Hepatocyte (in vitro differentiated cells): Measurements from ENCODE around the gene C20orf204. TPM values are rescaled to one million over a fixed set of nuclear protein-coding genes. Genes with fewer than 3 reads are reported as not detected.

ENCODE experiments used
- DNase-seq: peaks from one replicate; pipeline ENCODE4 v3.0.0-alpha.2; 2016; ENCODE audit warnings: low spot score
- H2AFZ ChIP-seq: fragments of 200-600 bp; sonication (generic); 2 replicates; pipeline ENCODE4 v1.6.0; 2016; ENCODE audit warnings: antibody characterized with exemption, mild to moderate bottlenecking
- H3K27ac ChIP-seq: fragments of 200-600 bp; sonication (generic); 2 replicates; pipeline ENCODE4 v1.5.1; 2016; ENCODE audit warnings: mild to moderate bottlenecking
- H3K27me3 ChIP-seq: fragments of 200-600 bp; sonication (generic); 2 replicates; pipeline ENCODE4 v1.6.1; 2016
- H3K36me3 ChIP-seq: fragments of 200-600 bp; sonication (generic); replicated peaks from 2 replicates; pipeline ENCODE4 v1.5.1; 2016; ENCODE audit warnings: low read depth; ENCODE audit not compliant: insufficient read depth
- H3K4me1 ChIP-seq: fragments of 200-600 bp; sonication (generic); 2 replicates; pipeline ENCODE4 v1.5.1; 2016; ENCODE audit warnings: mild to moderate bottlenecking, moderate library complexity; ENCODE audit not compliant: insufficient read depth
- H3K4me2 ChIP-seq: fragments of 200-600 bp; sonication (generic); 2 replicates; pipeline ENCODE4 v1.6.0; 2016
- H3K4me3 ChIP-seq: fragments of 200-600 bp; sonication (generic); 2 replicates; pipeline ENCODE4 v1.5.1; 2016; ENCODE audit warnings: mild to moderate bottlenecking
- H3K79me2 ChIP-seq: fragments of 200-600 bp; sonication (generic); 2 replicates; pipeline ENCODE4 v1.6.0; 2017; ENCODE audit warnings: mild to moderate bottlenecking
- H3K9me2 ChIP-seq: fragments of 200-600 bp; sonication (generic); replicated peaks from 2 replicates; pipeline ENCODE4 v1.6.0; 2017; ENCODE audit warnings: mild to moderate bottlenecking; ENCODE audit not compliant: insufficient read depth
- H3K9me3 ChIP-seq: fragments of 200-600 bp; sonication (generic); 2 replicates; pipeline ENCODE4 v1.5.1; 2016; ENCODE audit warnings: low read depth, mild to moderate bottlenecking
- H4K20me1 ChIP-seq: fragments of 200-600 bp; sonication (generic); 2 replicates; pipeline ENCODE4 v1.6.0; 2016; ENCODE audit warnings: mild to moderate bottlenecking; ENCODE audit not compliant: insufficient read depth, poor library complexity, severe bottlenecking
- CTCF ChIP-seq: fragments of 200-600 bp; sonication (generic); IDR thresholded peaks from 2 replicates; pipeline ENCODE4 v1.5.1; 2016; ENCODE audit warnings: antibody characterized with exemption, mild to moderate bottlenecking; ENCODE audit not compliant: poor library complexity
- EZH2 ChIP-seq: fragments of 200-600 bp; sonication (generic); IDR thresholded peaks from 2 replicates; pipeline ENCODE4 v1.6.1; 2016; ENCODE audit warnings: antibody characterized with exemption, mild to moderate bottlenecking, borderline replicate concordance
- EZH2phosphoT487 ChIP-seq: fragments of 200-600 bp; sonication (generic); IDR thresholded peaks from one replicate; pipeline ENCODE4 v1.6.1; 2018; ENCODE audit warnings: antibody characterized with exemption, mild to moderate bottlenecking, low read depth, moderate library complexity; ENCODE audit not compliant: unreplicated experiment, severe bottlenecking
- WGBS: methylation state at CpG from one replicate; pipeline ENCODE4 v1.1.6; 2016; ENCODE audit warnings: low lambda C conversion rate; ENCODE audit errors: missing lambda C conversion rate; 5-methylcytosine and 5-hydroxymethylcytosine counted together
- polyA plus RNA-seq: library from polyadenylated mRNA; unstranded; fragments of >200 nt; fragmentation: Nextera tagmentation; extraction: Ambion mirVana; gene quantifications from 2 replicates; pipeline ENCODE4 v1.2.1, GENCODE V29; 2016
- total RNA-seq: library from RNA; depleted of rRNA; stranded (reverse); fragments of >200 nt; gene quantifications from 2 replicates; pipeline ENCODE4 v1.2.3, GENCODE V29; 2014

Gene C20orf204
- total and polyA plus RNA-seq, 2 experiments from 2014 or later, result 0.57 to 1.7 TPM

- TF ChIP-seq EZH2, result no peak
- TF ChIP-seq CTCF, result no peak
- TF ChIP-seq EZH2phosphoT487, result no peak
- Histone ChIP-seq H2AFZ (no peak overlapping the region), H3K27me3 (no peaks in the 10 kb centered on the region), H3K9me3 (no peaks in the 10 kb centered on the region), H3K27ac (no peak overlapping the region), H3K4me3 (no peak overlapping the region), H3K36me3 (no peaks in the 10 kb centered on the region), H3K79me2 (no peaks in the 10 kb centered on the region), H3K4me1 (no peaks in the 10 kb centered on the region), H4K20me1 (no peaks in the 10 kb centered on the region), H3K9me2 (no peaks in the 10 kb centered on the region), H3K4me2 (no peak overlapping the region)
- no peak for DNase-seq
- WGBS, result 90% methylated on average over 14 of the region's 14 CpGs
Observed at GRCh38 chr20:64072498-64073063, 36.6 kb downstream of the C20orf204 start.

GRCh38 chr20:64073476-64074183, 37.6 kb downstream of the C20orf204 start:
- peaks cover under 1% of the 10 kb centered on the region for H3K4me1 ChIP-seq

GRCh38 chr20:64074184-64074789, 38.3 kb downstream of the C20orf204 start:
- no peaks in the 10 kb centered on the region for H3K36me3 ChIP-seq
- no peaks in the 10 kb centered on the region for H3K9me2 ChIP-seq
- no peaks in the 10 kb centered on the region for H3K79me2 ChIP-seq
- no peak overlapping the region for H3K27ac ChIP-seq
- H3K27me3 ChIP-seq, result no peaks in the 10 kb centered on the region
- no peak for DNase-seq
- peaks cover 7% of the 10 kb centered on the region for H3K4me1 ChIP-seq
- no peak overlapping the region for H3K4me2 ChIP-seq
- no peak overlapping the region for H3K4me3 ChIP-seq
- no peaks in the 10 kb centered on the region for H3K9me3 ChIP-seq
- TF ChIP-seq EZH2, result no peak
- no peak for TF ChIP-seq CTCF
- TF ChIP-seq EZH2phosphoT487, result no peak
- H2AFZ ChIP-seq, result no peak overlapping the region
- H4K20me1 ChIP-seq, result no peaks in the 10 kb centered on the region
- 95% methylated on average over 28 of the region's 28 CpGs for WGBS

More at GRCh38 chr20:64073476-64074183, 37.6 kb downstream of the C20orf204 start:
- H3K27me3 ChIP-seq, result no peaks in the 10 kb centered on the region
- H2AFZ ChIP-seq, result no peak overlapping the region
- H3K9me3 ChIP-seq, result no peaks in the 10 kb centered on the region
- H3K27ac ChIP-seq, result no peak overlapping the region
- H4K20me1 ChIP-seq, result no peaks in the 10 kb centered on the region
- H3K4me3 ChIP-seq, result no peak overlapping the region
- H3K79me2 ChIP-seq, result no peaks in the 10 kb centered on the region
- H3K36me3 ChIP-seq, result no peaks in the 10 kb centered on the region
- no peak for TF ChIP-seq EZH2
- TF ChIP-seq EZH2phosphoT487, result no peak
- no peak for TF ChIP-seq CTCF
- no peak for DNase-seq
- H3K9me2 ChIP-seq, result no peaks in the 10 kb centered on the region
- H3K4me2 ChIP-seq, result no peak overlapping the region
- 93% methylated on average over 31 of the region's 37 CpGs for WGBS
